ENCODE results near the gene NT5C1A.

NT5C1A gene

DNA sequence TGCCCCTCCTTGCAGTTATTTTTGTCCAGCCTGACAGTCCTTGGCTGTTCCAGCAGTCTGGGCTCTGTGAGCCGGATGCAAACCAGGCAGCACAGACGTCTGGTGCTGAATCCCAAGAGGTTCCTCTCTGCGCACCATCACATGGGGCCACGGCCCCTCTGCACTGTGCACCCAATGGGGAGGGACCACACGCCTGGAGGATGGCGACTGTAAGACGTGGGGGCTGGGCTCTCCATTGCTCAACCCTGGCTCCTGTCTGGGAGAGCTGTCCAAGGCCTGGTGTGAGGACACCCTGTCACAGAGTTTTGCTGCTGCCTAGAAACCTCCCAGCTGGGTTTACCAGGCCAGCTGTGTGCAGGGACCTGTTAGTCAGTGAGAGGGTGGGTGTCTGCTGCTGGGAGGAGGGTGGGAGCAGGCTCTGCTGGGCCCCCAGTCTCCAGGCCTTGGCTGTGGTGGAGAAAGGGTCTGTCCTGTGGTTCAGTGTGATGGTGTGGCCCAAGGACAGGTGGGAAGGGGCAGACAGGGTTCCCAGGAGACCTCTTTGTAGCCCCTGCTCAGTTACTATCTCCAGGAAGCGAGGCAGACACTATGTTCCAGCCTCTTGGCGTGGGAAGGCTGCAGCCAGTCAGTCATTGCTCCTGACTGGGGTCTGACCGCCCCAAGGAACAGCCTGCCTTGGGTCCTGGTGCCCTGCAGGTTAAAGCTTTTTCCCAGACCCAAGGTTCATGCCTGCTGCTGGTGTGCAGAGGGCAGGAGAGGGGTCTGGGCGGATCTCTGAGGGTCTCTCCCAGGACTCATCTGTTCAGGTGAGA lies 46.2 kb downstream of the NT5C1A start:
- Histone ChIP-seq H3K4me3 (ENCODE audit: low read depth, low read length) (no peak overlapping the region), H3K9ac (ENCODE audit: low read depth, low read length) (no peak overlapping the region), H3K36me3 (ENCODE audit: control insufficient read depth, insufficient read depth, low read length) (0 out of 2 replicates have a peak, but pooled peaks cover 3% of the 10 kb centered on the region), H3K27ac (ENCODE audit: low read depth, low read length) (no peak overlapping the region), H3K9me3 (ENCODE audit: control insufficient read depth, insufficient read depth, low read length) (no peaks in the 10 kb centered on the region), H3K27me3 (ENCODE audit: control insufficient read depth, insufficient read depth, low read length) (peaks cover 13% of the 10 kb centered on the region), H3K4me1 (ENCODE audit: control insufficient read depth, insufficient read depth, low read length) (no peaks in the 10 kb centered on the region)

DNA sequence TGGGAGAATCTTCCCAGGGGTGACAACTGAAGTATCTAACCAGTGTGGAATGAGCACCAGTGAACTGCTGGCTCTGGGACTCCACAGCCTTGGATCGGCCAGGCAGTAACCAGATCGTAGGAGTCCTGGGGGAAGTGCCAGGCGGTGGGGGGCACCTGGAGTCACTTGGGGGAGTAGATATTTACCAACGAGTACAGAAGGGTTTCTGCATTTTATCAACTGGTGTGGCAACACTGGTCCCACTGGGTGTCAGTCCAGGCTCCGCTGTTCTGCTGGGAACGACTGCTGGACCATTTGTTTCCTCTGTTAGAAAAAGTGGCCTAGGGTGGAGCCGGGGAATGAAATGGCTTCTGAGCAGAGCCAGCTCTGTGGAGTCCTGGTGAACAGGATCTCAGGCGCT lies 46.9 kb downstream of the NT5C1A start:
- Histone ChIP-seq H3K27me3 (ENCODE audit: control insufficient read depth, insufficient read depth, low read length) (peaks cover 9% of the 10 kb centered on the region), H3K4me1 (ENCODE audit: control insufficient read depth, insufficient read depth, low read length) (no peaks in the 10 kb centered on the region), H3K36me3 (ENCODE audit: control insufficient read depth, insufficient read depth, low read length) (0 out of 2 replicates have a peak, but pooled peaks cover 2% of the 10 kb centered on the region), H3K9me3 (ENCODE audit: control insufficient read depth, insufficient read depth, low read length) (no peaks in the 10 kb centered on the region), H3K27ac (ENCODE audit: low read depth, low read length) (no peak overlapping the region), H3K4me3 (ENCODE audit: low read depth, low read length) (no peak overlapping the region), H3K9ac (ENCODE audit: low read depth, low read length) (no peak overlapping the region)

DNA sequence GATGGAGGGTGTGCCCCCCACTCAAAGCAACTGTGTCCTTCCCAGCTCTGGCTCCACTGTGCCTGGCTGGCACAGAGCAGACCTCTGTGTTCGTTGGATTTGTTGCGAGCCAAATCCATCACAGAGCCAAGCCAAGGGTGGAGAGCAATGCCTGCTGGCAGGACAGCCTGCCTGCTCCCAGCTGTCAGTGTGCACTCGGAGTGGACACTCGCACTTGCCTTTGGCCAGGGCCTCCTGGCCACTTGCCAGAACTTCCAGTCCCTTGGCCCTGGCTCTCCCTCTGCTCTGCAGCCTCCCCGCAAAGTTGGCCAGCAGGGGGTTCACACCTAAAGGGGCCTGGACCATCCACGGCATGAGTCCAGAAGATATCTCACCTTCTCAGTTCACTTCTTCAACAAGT lies 48.9 kb downstream of the NT5C1A start:
- no peak overlapping the region for H3K4me3 ChIP-seq (ENCODE audit: low read depth, low read length)
- H3K9ac ChIP-seq (ENCODE audit: low read depth, low read length): no peak overlapping the region
- H3K27ac ChIP-seq (ENCODE audit: low read depth, low read length): no peak overlapping the region
- H3K27me3 ChIP-seq (ENCODE audit: control insufficient read depth, insufficient read depth, low read length): peaks cover 10% of the 10 kb centered on the region
- H3K36me3 ChIP-seq (ENCODE audit: control insufficient read depth, insufficient read depth, low read length): no peaks in the 10 kb centered on the region
- H3K9me3 ChIP-seq (ENCODE audit: control insufficient read depth, insufficient read depth, low read length): no peaks in the 10 kb centered on the region
- H3K4me1 ChIP-seq (ENCODE audit: control insufficient read depth, insufficient read depth, low read length): no peaks in the 10 kb centered on the region

DNA sequence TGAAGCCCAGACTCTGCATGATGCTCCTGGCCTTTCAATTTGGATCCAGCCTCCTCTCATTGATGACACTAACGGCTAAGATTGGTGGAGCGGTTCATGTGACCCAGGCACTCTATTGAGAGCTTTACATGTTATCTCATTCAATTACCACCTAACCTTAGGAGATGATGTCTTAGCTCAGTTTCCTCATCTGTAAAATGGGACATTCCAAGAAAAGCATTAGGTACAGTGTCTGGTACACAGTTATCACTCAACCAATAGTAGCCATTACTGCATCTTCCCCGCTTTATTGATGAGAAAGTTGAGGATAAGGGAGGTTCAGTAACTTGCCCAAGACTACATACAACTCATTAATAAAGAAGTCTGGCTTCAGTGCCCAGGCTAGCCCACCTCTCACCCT lies 49.5 kb downstream of the NT5C1A start:
- H3K4me3 ChIP-seq (ENCODE audit: low read depth, low read length): no peak overlapping the region
- no peak overlapping the region for H3K9ac ChIP-seq (ENCODE audit: low read depth, low read length)
- no peaks in the 10 kb centered on the region for H3K9me3 ChIP-seq (ENCODE audit: control insufficient read depth, insufficient read depth, low read length)
- H3K36me3 ChIP-seq (ENCODE audit: control insufficient read depth, insufficient read depth, low read length): no peaks in the 10 kb centered on the region
- H3K4me1 ChIP-seq (ENCODE audit: control insufficient read depth, insufficient read depth, low read length): no peaks in the 10 kb centered on the region
- H3K27ac ChIP-seq (ENCODE audit: low read depth, low read length): no peak overlapping the region
- peaks cover 10% of the 10 kb centered on the region for H3K27me3 ChIP-seq (ENCODE audit: control insufficient read depth, insufficient read depth, low read length)

DNA sequence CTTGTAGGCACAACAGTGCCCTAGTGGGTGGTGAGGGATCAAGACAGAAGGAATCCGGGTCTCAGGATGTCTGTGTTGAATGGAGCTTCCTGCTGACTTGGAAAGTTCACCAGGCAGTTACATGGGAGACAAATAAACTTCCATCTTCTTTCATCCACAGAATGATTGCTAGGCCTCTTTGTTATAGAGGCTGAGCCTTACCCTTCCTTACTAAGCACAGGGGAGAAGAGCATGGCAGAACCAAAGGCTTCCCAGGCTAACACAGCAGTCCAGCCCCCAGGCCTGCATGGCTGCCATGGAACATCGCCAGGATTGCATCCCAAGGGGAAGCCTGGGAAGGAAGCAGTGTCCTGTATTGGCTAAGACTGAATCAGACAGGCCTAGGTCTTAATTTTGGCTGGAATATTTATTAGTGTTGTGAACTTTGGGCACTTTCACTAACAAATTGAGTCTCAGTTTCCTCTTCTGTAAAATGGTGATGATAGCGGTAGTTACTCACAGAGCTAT lies 51.2 kb downstream of the NT5C1A start:
- Histone ChIP-seq H3K9me3 (ENCODE audit: control insufficient read depth, insufficient read depth, low read length) (no peaks in the 10 kb centered on the region), H3K27me3 (ENCODE audit: control insufficient read depth, insufficient read depth, low read length) (peaks cover 10% of the 10 kb centered on the region), H3K27ac (ENCODE audit: low read depth, low read length) (no peak overlapping the region), H3K4me1 (ENCODE audit: control insufficient read depth, insufficient read depth, low read length) (no peaks in the 10 kb centered on the region), H3K4me3 (ENCODE audit: low read depth, low read length) (no peak overlapping the region), H3K9ac (ENCODE audit: low read depth, low read length) (no peak overlapping the region), H3K36me3 (ENCODE audit: control insufficient read depth, insufficient read depth, low read length) (no peaks in the 10 kb centered on the region)

DNA sequence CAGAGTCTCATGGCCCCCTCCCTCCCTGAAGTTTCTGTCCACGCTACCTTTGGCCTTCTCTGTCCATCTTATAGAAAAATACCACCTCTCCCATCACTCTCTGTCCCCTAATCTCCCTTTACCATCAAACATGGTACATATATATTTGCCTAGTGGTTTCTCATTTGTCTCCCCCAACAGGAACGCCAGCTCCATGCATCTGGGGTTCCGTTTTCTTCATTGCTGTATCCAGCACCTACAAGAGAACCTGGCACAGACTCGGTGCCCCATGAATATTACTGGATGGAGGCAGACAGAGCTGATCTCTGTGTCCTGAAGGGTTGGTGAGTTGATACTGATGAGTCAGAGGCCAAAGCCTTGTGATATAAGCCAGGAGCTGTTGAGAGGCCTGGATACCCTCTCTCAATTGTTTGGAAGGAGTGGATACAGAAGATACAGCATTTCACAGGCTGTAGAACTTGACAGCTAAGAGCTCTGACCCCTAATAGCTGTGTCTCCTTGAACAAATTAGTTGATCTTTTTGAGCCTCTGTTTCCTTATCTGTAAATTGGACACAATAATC lies 54.3 kb downstream of the NT5C1A start:
- H3K27me3 ChIP-seq (ENCODE audit: control insufficient read depth, insufficient read depth, low read length): peaks cover 7% of the 10 kb centered on the region
- no peaks in the 10 kb centered on the region for H3K36me3 ChIP-seq (ENCODE audit: control insufficient read depth, insufficient read depth, low read length)
- H3K4me3 ChIP-seq (ENCODE audit: low read depth, low read length): no peak overlapping the region
- no peaks in the 10 kb centered on the region for H3K4me1 ChIP-seq (ENCODE audit: control insufficient read depth, insufficient read depth, low read length)
- H3K27ac ChIP-seq (ENCODE audit: low read depth, low read length): no peak overlapping the region
- H3K9me3 ChIP-seq (ENCODE audit: control insufficient read depth, insufficient read depth, low read length): no peaks in the 10 kb centered on the region
- H3K9ac ChIP-seq (ENCODE audit: low read depth, low read length): no peak overlapping the region

DNA sequence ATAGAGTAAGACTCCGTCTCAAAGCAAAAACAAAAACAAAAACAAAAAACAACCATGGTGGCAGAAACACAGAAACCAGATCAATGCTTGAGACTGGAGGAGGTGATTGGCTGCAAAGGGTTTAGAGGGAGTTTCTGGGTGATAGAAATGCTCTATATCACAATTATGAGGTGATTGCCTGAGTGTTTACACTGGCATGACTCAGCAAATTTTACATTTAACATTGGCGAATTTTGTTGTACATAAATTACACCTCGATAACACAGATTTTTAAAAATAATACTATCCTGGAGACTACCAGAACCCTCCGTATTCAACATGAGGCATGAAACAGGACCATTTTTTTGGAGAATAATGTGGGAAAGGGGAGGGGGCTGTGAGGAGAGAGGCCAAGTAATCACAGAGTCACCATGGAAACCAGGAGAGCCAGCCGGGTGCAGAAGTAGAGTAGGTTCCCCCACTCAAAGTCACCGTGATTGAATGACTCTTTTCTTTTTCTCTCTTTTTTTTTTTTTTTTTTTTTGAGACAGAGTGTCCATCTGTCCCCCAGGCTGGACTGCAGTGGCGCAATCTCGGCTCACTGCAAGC lies 56.7 kb downstream of the NT5C1A start:
- Histone ChIP-seq H3K4me3 (ENCODE audit: low read depth, low read length) (no peak overlapping the region), H3K9ac (ENCODE audit: low read depth, low read length) (no peak overlapping the region), H3K27ac (ENCODE audit: low read depth, low read length) (no peak overlapping the region)

DNA sequence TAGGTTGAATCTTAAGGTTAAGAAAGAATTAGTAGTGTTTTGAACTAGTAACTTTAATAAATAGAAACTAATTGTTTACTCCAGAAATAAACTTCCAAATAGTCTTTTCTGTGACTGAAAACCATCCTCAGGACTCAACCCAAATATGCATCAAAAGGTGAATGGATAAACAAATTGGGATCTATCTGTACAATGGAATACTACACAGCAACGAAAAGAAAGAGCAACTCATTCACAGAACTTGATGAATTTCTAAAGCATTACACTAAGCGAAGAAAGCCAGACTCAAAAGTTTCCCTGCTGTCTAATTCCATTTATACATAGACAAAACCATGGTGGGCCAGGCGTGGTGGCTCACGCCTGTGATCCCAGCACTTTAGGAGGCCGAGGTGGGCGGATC lies 57.4 kb downstream of the NT5C1A start:
- Histone ChIP-seq H3K9ac (ENCODE audit: low read depth, low read length) (no peak overlapping the region), H3K36me3 (ENCODE audit: control insufficient read depth, insufficient read depth, low read length) (no peaks in the 10 kb centered on the region), H3K27me3 (ENCODE audit: control insufficient read depth, insufficient read depth, low read length) (peaks cover 14% of the 10 kb centered on the region), H3K4me1 (ENCODE audit: control insufficient read depth, insufficient read depth, low read length) (no peaks in the 10 kb centered on the region), H3K27ac (ENCODE audit: low read depth, low read length) (no peak overlapping the region), H3K4me3 (ENCODE audit: low read depth, low read length) (no peak overlapping the region), H3K9me3 (ENCODE audit: control insufficient read depth, insufficient read depth, low read length) (no peaks in the 10 kb centered on the region)

More for the DNA sequence above, 56.7 kb downstream of the NT5C1A start:
- peaks cover 13% of the 10 kb centered on the region for H3K27me3 ChIP-seq (ENCODE audit: control insufficient read depth, insufficient read depth, low read length)
- H3K4me1 ChIP-seq (ENCODE audit: control insufficient read depth, insufficient read depth, low read length): no peaks in the 10 kb centered on the region
- H3K36me3 ChIP-seq (ENCODE audit: control insufficient read depth, insufficient read depth, low read length): no peaks in the 10 kb centered on the region
- no peaks in the 10 kb centered on the region for H3K9me3 ChIP-seq (ENCODE audit: control insufficient read depth, insufficient read depth, low read length)

DNA sequence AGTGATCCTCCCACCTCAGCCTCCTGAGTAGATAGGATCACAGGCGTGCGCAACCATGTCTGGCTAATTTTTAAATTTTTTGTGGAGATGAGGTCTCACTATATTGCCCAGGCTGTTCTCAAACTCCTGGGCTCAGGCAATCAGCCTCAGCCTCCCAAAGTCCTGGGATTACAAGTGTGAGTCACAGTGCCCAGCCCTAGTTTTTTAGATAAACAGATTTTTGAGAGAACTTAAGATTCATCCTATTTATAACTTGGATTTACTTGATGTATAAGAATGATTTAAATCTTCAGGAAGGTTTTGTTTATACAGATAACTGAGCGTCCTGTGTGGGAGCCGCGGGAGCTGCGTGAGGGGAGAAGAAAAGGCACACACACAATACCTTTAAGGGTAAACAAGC lies 58.7 kb downstream of the NT5C1A start:
- H3K9me3 ChIP-seq (ENCODE audit: control insufficient read depth, insufficient read depth, low read length): no peaks in the 10 kb centered on the region
- H3K27me3 ChIP-seq (ENCODE audit: control insufficient read depth, insufficient read depth, low read length): peaks cover 23% of the 10 kb centered on the region
- H3K9ac ChIP-seq (ENCODE audit: low read depth, low read length): no peak overlapping the region
- no peak overlapping the region for H3K27ac ChIP-seq (ENCODE audit: low read depth, low read length)
- no peaks in the 10 kb centered on the region for H3K4me1 ChIP-seq (ENCODE audit: control insufficient read depth, insufficient read depth, low read length)
- H3K36me3 ChIP-seq (ENCODE audit: control insufficient read depth, insufficient read depth, low read length): no peaks in the 10 kb centered on the region
- H3K4me3 ChIP-seq (ENCODE audit: low read depth, low read length): no peak overlapping the region

DNA sequence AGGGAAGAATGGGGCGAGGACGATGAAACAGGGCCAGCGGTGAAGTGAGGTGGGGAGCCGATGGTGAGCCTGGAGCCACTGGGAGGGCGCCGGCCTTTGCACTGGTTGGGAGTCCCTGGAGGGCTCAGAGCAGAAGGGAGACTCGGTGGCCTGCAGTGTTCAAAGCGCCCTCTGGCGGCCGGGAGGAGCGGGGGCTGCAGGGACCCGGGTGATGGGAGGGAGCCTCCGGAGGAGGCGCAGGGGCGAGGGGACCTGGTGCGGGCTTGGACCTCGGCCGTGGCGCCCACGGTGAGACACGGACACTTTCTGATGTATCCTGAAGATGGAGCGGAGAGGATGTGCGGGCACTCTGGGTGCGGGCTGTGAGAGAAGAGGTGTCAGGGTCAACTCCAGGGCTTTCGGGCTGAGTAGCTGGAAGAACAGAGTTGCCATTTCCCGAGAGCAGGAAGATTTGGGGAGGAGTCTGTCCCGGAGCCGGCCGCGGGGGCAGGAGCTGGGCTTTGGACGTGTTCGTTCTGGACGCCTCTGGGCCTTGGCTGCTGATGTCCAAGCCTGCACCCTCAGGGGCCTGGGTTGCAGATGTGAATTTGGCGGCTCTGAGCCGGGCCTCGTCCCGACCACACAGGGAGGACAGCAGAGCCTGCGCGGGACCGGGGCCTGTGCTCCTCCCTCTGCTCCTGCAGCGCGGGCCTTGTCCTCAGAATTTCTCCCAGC lies 62.1 kb downstream of the NT5C1A start:
- H3K4me3 ChIP-seq (ENCODE audit: low read depth, low read length): peak overlapping the region; percentile 67
- H3K4me1 ChIP-seq (ENCODE audit: control insufficient read depth, insufficient read depth, low read length): no peaks in the 10 kb centered on the region
- no peak overlapping the region for H3K27ac ChIP-seq (ENCODE audit: low read depth, low read length)
- peaks cover 23% of the 10 kb centered on the region for H3K27me3 ChIP-seq (ENCODE audit: control insufficient read depth, insufficient read depth, low read length)
- no peak overlapping the region for H3K9ac ChIP-seq (ENCODE audit: low read depth, low read length)
- H3K9me3 ChIP-seq (ENCODE audit: control insufficient read depth, insufficient read depth, low read length): no peaks in the 10 kb centered on the region
- H3K36me3 ChIP-seq (ENCODE audit: control insufficient read depth, insufficient read depth, low read length): no peaks in the 10 kb centered on the region

Measured in HUES48 (cell line).